ENCODE data around the gene ABHD10. TPM values are rescaled to one million over a fixed set of nuclear protein-coding genes. Genes with fewer than 3 reads are reported as not detected.

The ABHD10 gene
- 14.4 and 23.3 TPM in 2 replicates for total RNA-seq

GRCh38 chr3:111978583-111979433 is at the start of gene ABHD10:
Gene ABHD10 (plus strand): TSS chr3:111979026. CDS start chr3:111979062, 36 bp downstream.

DNA sequence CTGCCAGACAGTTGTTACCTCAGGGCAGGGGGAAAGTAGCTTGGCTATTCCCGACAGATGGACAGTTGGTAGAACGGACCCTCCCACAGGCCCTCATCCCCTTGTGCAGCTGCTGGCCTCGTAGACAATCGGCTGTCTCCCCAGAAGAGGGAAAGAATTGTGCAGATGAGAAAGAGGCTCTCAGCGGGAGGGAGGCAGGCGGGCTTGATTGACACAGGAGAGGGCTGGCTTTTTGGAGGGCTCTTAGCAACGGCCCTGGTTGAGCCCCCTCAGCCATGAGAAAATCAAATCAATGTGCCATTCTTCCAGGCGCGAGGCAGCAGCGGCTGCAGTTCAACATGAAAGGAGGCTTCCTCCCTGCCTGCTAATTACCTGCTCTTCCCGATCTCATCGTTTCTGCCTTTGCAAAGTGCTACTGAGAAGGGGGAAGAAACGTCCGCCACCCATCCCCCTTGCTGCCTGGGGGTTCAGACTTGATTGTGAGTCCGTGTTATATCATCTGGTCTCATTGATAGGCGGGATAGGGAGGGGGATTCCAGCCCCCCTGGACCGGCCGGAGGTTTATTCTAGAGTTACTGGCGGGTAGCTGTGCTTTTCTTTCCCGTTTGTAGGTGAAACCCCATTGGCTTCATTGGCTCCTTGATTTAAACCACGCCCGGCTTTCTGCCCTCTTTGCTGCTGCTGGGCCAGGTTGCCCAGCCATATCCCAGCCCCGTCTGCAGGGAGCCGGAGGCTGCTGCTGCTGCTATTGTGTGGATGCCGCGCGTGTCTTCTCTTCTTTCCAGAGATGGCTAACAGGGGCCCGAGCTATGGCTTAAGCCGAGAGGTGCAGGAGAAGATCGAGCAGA is 20.0 kb downstream of the ABHD10 start, which contains the start of gene TAGLN3:
TAGLN3 (plus strand) TSS at position 287 of the 848 bp plus-strand sequence; CDS start at position 788, 501 bp downstream.

DNA sequence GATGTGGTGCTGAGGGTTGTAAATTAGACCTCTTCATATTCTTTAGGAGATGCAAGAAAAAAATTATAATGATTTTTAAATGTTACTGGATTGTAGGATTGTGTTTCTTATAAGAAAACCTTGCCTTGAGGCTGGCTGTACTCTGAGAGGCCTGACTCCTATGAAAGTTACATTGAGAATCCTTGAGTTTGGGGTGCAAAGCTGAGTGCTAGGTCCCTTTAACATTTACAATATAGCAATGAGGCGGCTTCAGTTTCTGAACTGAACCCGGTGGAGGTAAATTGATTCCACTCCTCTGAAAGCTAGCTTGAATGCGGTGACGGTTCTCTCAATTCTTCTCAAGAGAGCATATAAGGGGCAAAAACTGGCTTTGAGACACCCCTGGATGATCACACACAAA is 55.6 kb downstream of the ABHD10 start, which contains the start of gene TMPRSS7:
TMPRSS7 (plus strand) TSS at position 301 of the 400 bp plus-strand sequence. CDS start 110 bp downstream, outside the sequence.

Other genes starting within 250 kb of the ABHD10 start
- 38.4 and 59.0 TPM in 2 replicates for gene PHLDB2, start 119.8 kb upstream of the ABHD10 start, total RNA-seq
- gene TAGLN3, start 19.9 kb downstream of the ABHD10 start, total RNA-seq = 6.4 and 8.1 TPM in 2 replicates
- 0.14 TPM in 1 of 2 replicates, not detected in the other for gene TMPRSS7, start 55.7 kb downstream of the ABHD10 start, total RNA-seq
- 7.2 and 8.8 TPM in 2 replicates for gene C3orf52, start 107.4 kb downstream of the ABHD10 start, total RNA-seq
- gene GCSAM, start 154.2 kb downstream of the ABHD10 start, total RNA-seq = 1.1 and 2.4 TPM in 2 replicates

Data from airway epithelial cell (primary cell).